AG04450 (cell line): ENCODE measurements around the gene PBXIP1. TPM values are rescaled to one million over a fixed set of nuclear protein-coding genes. Genes with fewer than 3 reads are reported as not detected.

Source experiments
- CTCF ChIA-PET: fragments of 300-600, 350-600 bp; formaldehyde crosslinking; extraction: SDS; loops from one replicate; lab custom pipeline; 2022; ENCODE audit warnings: antibody characterized with exemption, inconsistent platforms; lab: Charles Lee
- POLR2A ChIA-PET: fragments of 350-600 bp; formaldehyde crosslinking; extraction: SDS; loops from one replicate; lab custom pipeline; 2021; ENCODE audit warnings: antibody characterized with exemption, inconsistent platforms; lab: Yijun Ruan, JAX
- DNase-seq: peaks from one replicate; pipeline ENCODE4 v3.0.0-alpha.2; 2011; ENCODE audit warnings: low read depth, low spot score
- H3K27ac ChIP-seq: one replicate; pipeline ENCODE4 v1.5.1; 2012; ENCODE audit warnings: low read depth, low read length, control low read depth
- H3K27me3 ChIP-seq: one replicate; pipeline ENCODE4 v1.6.0; 2012; ENCODE audit warnings: low read length; ENCODE audit not compliant: control insufficient read depth, insufficient read depth
- H3K4me3 ChIP-seq: 2 replicates; pipeline ENCODE4 v1.5.1; 2011; ENCODE audit warnings: mild to moderate bottlenecking, low read depth, low read length, control low read depth
- H3K9me3 ChIP-seq: 2 replicates; pipeline ENCODE4 v1.5.1; 2012; ENCODE audit warnings: low read length; ENCODE audit not compliant: control insufficient read depth, insufficient read depth
- polyA plus RNA-seq: library from polyadenylated mRNA; depleted of rRNA; stranded (reverse); fragments of >200 nt; gene quantifications from 2 replicates; pipeline ENCODE4 v1.2.3, GENCODE V29; 2011
- TF ChIP-seq, protein P1 (sequence below): IDR thresholded peaks from 2 replicates; pipeline ENCODE4 v1.5.1; 2011; ENCODE audit warnings: low read depth, low read length, control low read depth, inconsistent platforms

PBXIP1 gene
- polyA plus RNA-seq, 1 experiment = 72.2 TPM

DNA sequence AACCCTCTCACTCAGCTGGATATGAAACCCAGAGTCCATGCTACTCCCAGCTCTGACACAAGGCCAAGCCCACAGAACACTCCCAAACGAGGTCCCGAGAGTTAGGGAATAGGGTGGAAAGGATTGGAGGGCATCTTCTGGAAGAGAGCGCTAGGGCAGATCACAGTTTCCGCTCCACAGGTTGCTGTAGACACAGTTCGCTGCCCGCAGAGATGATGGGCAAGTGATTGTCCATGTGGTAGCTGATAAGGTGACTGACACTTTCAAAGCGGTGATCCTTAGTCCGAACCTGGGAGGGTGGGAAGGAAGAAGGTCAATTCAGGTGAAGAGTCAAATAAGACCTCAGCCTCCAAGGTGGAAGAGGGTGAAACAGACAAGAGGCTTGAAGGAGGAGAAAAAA lies 7.7 kb upstream of the PBXIP1 start:
- ChIA-PET POLR2A (interaction anchor here (5.6 kb wide), 1 partner anchor 8 kb away, joined by 59 read pairs; the partner anchor contains the start of gene SHC1), CTCF (interaction anchor here (0.9 kb wide), 1 partner anchor 127 kb away, joined by 3 read pairs; no protein-coding TSS in a partner anchor)
- TF ChIP-seq, protein P1, sequence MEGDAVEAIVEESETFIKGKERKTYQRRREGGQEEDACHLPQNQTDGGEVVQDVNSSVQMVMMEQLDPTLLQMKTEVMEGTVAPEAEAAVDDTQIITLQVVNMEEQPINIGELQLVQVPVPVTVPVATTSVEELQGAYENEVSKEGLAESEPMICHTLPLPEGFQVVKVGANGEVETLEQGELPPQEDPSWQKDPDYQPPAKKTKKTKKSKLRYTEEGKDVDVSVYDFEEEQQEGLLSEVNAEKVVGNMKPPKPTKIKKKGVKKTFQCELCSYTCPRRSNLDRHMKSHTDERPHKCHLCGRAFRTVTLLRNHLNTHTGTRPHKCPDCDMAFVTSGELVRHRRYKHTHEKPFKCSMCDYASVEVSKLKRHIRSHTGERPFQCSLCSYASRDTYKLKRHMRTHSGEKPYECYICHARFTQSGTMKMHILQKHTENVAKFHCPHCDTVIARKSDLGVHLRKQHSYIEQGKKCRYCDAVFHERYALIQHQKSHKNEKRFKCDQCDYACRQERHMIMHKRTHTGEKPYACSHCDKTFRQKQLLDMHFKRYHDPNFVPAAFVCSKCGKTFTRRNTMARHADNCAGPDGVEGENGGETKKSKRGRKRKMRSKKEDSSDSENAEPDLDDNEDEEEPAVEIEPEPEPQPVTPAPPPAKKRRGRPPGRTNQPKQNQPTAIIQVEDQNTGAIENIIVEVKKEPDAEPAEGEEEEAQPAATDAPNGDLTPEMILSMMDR = no peak
- H3K4me3 ChIP-seq = no peak overlapping the region
- H3K27ac ChIP-seq = no peak overlapping the region
- no peaks in the 10 kb centered on the region; the same call in 1 of the 2 replicates for H3K9me3 ChIP-seq
- no peaks in the 10 kb centered on the region for H3K27me3 ChIP-seq
- DNase-seq = no peak

DNA sequence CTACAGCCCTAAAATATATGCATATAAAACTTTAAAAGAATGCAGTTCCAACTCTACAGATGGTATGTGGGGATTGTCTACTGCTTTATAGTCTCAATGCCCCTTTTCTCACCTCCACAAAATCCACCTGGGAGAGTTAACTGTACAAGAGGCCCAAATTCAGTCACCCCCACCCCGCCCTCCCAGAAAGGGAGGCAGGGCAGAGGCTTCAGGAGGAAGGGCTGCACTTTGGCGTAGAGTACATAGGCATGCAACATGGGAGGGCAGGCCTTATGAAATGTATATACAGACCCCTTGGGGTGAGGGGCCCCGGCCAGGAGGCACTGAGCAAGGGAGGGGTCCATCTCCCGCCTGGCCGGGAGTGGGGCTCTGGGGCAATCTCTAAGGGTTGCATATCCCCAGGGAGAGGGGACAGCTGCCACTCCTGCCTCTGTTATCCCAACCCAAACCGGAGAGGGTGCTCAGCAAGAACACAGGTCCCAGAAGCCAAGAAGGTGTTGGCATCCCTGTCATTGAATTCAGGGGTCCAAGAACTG lies 7.0 kb upstream of the PBXIP1 start:
- CTCF ChIA-PET = interaction anchor here (0.7 to 2.1 kb wide), 2 partner anchors 37 to 54 kb away, joined by 3 to 11 read pairs; no protein-coding TSS in a partner anchor

GRCh38 chr1:154962156-154962749 lies 6.4 kb upstream of the PBXIP1 start:
- ChIA-PET POLR2A (interaction anchor here (1.0 to 5.6 kb wide), 3 partner anchors 9 to 34 kb away, joined by 3 to 59 read pairs (median 4); partner anchors contain the start of genes PMVK and SHC1), CTCF (interaction anchor here (0.7 to 2.1 kb wide), 2 partner anchors 37 to 55 kb away, joined by 3 to 11 read pairs; no protein-coding TSS in a partner anchor)
- peak overlapping the region; percentile 81 for H3K27ac ChIP-seq
- TF ChIP-seq, protein P1 = no peak
- H3K9me3 ChIP-seq = no peaks in the 10 kb centered on the region; the same call in 1 of the 2 replicates
- DNase-seq = no peak
- H3K4me3 ChIP-seq = peak overlapping the region; percentile 74
- no peaks in the 10 kb centered on the region for H3K27me3 ChIP-seq

More for the DNA sequence above, 7.0 kb upstream of the PBXIP1 start:
- H3K4me3 ChIP-seq = peak overlapping the region; percentile 74; the same call in 1 of the 2 replicates
- H3K27ac ChIP-seq = no peak overlapping the region
- H3K27me3 ChIP-seq = no peaks in the 10 kb centered on the region
- TF ChIP-seq, protein P1 = no peak
- POLR2A ChIA-PET = interaction anchor here (5.6 kb wide), 1 partner anchor 9 kb away, joined by 59 read pairs; the partner anchor contains the start of gene SHC1
- H3K9me3 ChIP-seq = no peaks in the 10 kb centered on the region; the same call in 1 of the 2 replicates
- DNase-seq = no peak

DNA sequence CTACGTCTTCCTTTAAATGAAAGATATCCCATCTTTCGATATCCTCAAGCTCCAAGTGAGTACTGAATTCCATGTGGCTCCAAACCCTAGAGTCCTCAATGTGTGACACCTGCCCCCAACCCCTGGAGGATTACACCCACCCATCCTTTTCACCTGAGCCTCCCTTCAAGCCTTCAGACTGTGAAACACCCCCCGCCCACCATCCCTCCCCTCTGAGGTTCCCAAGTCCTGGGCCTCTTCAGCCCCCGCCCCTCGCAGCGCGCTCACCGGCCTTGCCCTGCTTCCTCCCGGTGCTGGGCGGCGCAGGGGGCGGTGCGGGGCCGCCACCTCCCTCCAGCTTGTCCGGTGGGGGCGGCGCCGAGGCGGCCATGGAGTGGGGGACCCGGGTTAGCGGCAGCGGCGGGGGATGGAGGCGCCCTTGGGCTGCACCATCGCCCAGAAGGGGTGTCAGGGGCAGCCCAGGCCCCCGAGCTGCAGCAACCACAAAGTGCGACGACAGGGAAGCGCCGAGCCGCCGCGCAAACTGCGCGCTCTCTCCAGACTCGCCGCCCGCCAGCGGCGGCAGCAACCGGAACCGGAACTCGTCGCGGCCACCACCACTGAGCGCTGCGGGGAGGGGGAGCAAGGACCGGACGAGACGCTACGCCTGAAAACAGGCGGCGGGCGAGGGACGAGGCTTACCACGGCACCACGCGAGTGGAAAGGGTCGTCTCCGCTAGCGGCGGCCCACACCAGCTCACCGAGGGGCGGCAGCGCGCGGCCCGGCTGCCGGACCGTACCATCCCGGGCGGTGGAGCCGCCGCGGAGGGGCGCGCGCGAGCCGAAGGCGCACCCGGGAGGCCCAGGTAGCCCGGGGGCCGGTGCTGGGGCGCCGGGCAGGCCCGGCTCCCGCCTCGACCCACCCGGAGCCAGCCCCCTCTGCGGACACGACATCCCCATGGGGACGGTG lies 5.6 kb upstream of the PBXIP1 start, which contains the start of gene PYGO2:
PYGO2 (minus strand) TSS at position 576 of the 949 bp plus-strand sequence; CDS start at position 370, 206 bp downstream.
- CTCF ChIA-PET = interaction anchor here (0.6 to 2.1 kb wide), 5 partner anchors 9 to 56 kb away, joined by 3 to 11 read pairs (median 4); partner anchors contain the start of gene SHC1
- Histone ChIP-seq H3K4me3 (peak within 1 kb of the TSS; percentile 74), H3K9me3 (no peaks in the 10 kb centered on the region; the same call in 1 of the 2 replicates), H3K27ac (peak within 1 kb of the TSS; percentile 81), H3K27me3 (no peaks in the 10 kb centered on the region)
- TF ChIP-seq, protein P1 = peak; percentile 16
- no peak for DNase-seq
- POLR2A ChIA-PET = interaction anchor here (0.5 to 5.6 kb wide), 8 partner anchors 10 to 304 kb away, joined by 3 to 59 read pairs (median 4); partner anchors contain the start of genes PMVK and SHC1
